ENCODE data around the gene AFF3.

GRCh38 chr2:100189387-100189786 lies 47.0 kb upstream of the AFF3 start:
- TF ChIP-seq CTCF (conservative IDR thresholded peaks at IDR 0.05 in 1 of 2, IDR thresholded peaks at IDR 0.05 in 1 of 2; ENCODE audit: low read depth in 1 of 2, low read length in 2 of 2) (no peak), EZH2 (IDR thresholded peaks at IDR 0.05; ENCODE audit: low read length, missing control alignments) (no peak)

Data from fibroblast of lung (primary cell).